Glutamatergic neuron (in vitro differentiated cells): Measurements from ENCODE around the gene ZNF878. TPM values are rescaled to one million over a fixed set of nuclear protein-coding genes. Genes with fewer than 3 reads are reported as not detected.
A peak's percentile ranks its signal among the peaks of the same experiment; 100 is the strongest.

Source experiments
- DNase-seq: peaks from one replicate; pipeline ENCODE4 v3.0.0; 2022
- H3K27ac Mint-ChIP-seq: one replicate; pipeline ENCODE4 v1.8.0; 2020; ENCODE audit warnings: mild to moderate bottlenecking, mixed read lengths, inconsistent platforms; ENCODE audit not compliant: unreplicated experiment
- H3K27me3 Mint-ChIP-seq: one replicate; pipeline ENCODE4 v1.8.0; 2020; ENCODE audit warnings: mild to moderate bottlenecking, moderate library complexity, mixed read lengths, inconsistent platforms; ENCODE audit not compliant: unreplicated experiment
- H3K36me3 Mint-ChIP-seq: one replicate; pipeline ENCODE4 v1.8.0; 2020; ENCODE audit warnings: mild to moderate bottlenecking, mixed read lengths, inconsistent platforms; ENCODE audit not compliant: unreplicated experiment
- H3K4me1 Mint-ChIP-seq: one replicate; pipeline ENCODE4 v1.8.0; 2020; ENCODE audit warnings: mild to moderate bottlenecking, low read depth, mixed read lengths, inconsistent platforms; ENCODE audit not compliant: unreplicated experiment
- H3K4me3 Mint-ChIP-seq: one replicate; pipeline ENCODE4 v1.8.0; 2020; ENCODE audit warnings: mild to moderate bottlenecking, mixed read lengths, inconsistent platforms; ENCODE audit not compliant: unreplicated experiment
- H3K9me3 Mint-ChIP-seq: one replicate; pipeline ENCODE4 v1.8.0; 2020; ENCODE audit warnings: mild to moderate bottlenecking, moderate library complexity, mixed read lengths, inconsistent platforms; ENCODE audit not compliant: unreplicated experiment
- long read RNA-seq: library from polyadenylated mRNA; unstranded; transcript quantifications from one replicate; pipeline ENCODE4 v2.0.0, GENCODE V29; 2020; ENCODE audit not compliant: unreplicated experiment
- total RNA-seq: library from RNA; stranded (reverse); fragmentation: NEBNext Ultra II Directional; extraction: Animal tissue kit (Norgen Biotek cat#: 25700); gene quantifications from one replicate; pipeline ENCODE4 v1.2.1, GENCODE V29; 2021; ENCODE audit not compliant: unreplicated experiment
- TF ChIP-seq, protein P1 (sequence below): fragments of 200-600 bp; sonication (generic); IDR thresholded peaks from one replicate; pipeline ENCODE4 v1.5.0; 2021; ENCODE audit not compliant: partially characterized antibody, unreplicated experiment

ZNF878 gene
- total RNA-seq = 1.6 TPM
- long read RNA-seq, partial matches to known transcripts = 0 of 1 reads
- long read RNA-seq, other reads (novel, unspliced or antisense) = 0 of 1 reads

- Mint-ChIP-seq H3K36me3 (peaks cover 6% of the 10 kb centered on the region), H3K4me1 (peaks cover 3% of the 10 kb centered on the region), H3K4me3 (peak within 1 kb of the TSS; percentile 93), H3K27me3 (peaks cover 4% of the 10 kb centered on the region), H3K27ac (peak within 1 kb of the TSS; percentile 77), H3K9me3 (peaks cover 6% of the 10 kb centered on the region)
- TF ChIP-seq, protein P1, sequence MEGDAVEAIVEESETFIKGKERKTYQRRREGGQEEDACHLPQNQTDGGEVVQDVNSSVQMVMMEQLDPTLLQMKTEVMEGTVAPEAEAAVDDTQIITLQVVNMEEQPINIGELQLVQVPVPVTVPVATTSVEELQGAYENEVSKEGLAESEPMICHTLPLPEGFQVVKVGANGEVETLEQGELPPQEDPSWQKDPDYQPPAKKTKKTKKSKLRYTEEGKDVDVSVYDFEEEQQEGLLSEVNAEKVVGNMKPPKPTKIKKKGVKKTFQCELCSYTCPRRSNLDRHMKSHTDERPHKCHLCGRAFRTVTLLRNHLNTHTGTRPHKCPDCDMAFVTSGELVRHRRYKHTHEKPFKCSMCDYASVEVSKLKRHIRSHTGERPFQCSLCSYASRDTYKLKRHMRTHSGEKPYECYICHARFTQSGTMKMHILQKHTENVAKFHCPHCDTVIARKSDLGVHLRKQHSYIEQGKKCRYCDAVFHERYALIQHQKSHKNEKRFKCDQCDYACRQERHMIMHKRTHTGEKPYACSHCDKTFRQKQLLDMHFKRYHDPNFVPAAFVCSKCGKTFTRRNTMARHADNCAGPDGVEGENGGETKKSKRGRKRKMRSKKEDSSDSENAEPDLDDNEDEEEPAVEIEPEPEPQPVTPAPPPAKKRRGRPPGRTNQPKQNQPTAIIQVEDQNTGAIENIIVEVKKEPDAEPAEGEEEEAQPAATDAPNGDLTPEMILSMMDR = no peak
- DNase-seq = peak; percentile 95
These were observed at the start of gene ZNF878 for GRCh38 chr19:12052497-12053169. ZNF878 (minus strand) TSS chr19:12052961; CDS start chr19:12052801, 160 bp downstream.

GRCh38 chr19:12098040-12098439 is 45.3 kb upstream of the ZNF878 start:
- Mint-ChIP-seq H3K27me3 (no peaks in the 10 kb centered on the region), H3K4me3 (no peak overlapping the region), H3K9me3 (peaks cover 5% of the 10 kb centered on the region), H3K4me1 (peaks cover 2% of the 10 kb centered on the region), H3K36me3 (peaks cover 17% of the 10 kb centered on the region), H3K27ac (no peak overlapping the region)
- TF ChIP-seq, protein P1 = no peak
- DNase-seq = no peak

GRCh38 chr19:12095111-12095790 is 42.5 kb upstream of the ZNF878 start:
- Mint-ChIP-seq H3K4me3 (no peak overlapping the region), H3K36me3 (peaks cover 17% of the 10 kb centered on the region), H3K27ac (no peak overlapping the region), H3K9me3 (peaks cover 5% of the 10 kb centered on the region), H3K27me3 (no peaks in the 10 kb centered on the region), H3K4me1 (peaks cover 2% of the 10 kb centered on the region)
- TF ChIP-seq, protein P1 = no peak
- DNase-seq = no peak

- TF ChIP-seq, protein P1 = no peak
- Mint-ChIP-seq H3K9me3 (peaks cover 5% of the 10 kb centered on the region), H3K4me1 (peaks cover 2% of the 10 kb centered on the region), H3K4me3 (no peak overlapping the region), H3K27me3 (no peaks in the 10 kb centered on the region), H3K27ac (no peak overlapping the region), H3K36me3 (peaks cover 9% of the 10 kb centered on the region)
- DNase-seq = no peak
These were observed 41.0 kb upstream of the ZNF878 start for GRCh38 chr19:12093777-12094176.

DNA sequence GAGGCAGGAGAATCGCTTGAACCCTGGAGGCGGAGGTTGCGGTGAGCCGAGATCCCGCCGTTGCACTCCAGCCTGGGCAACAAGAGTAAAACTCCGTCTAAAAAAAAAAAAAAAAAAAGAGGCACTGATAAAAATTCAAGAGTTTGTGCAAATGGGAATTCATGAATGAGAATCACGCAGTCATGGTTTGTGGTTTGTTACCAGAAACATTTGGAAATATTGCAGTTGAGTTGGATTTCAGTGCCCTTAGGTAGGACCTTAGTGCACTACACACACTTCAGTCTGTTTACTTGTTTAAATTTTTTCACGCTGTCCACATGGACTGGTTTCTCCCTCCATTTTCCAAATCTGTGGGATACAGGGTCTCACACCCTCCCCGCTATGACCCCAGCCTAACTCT is 40.2 kb upstream of the ZNF878 start:
- Mint-ChIP-seq H3K9me3 (peaks cover 3% of the 10 kb centered on the region), H3K4me1 (peaks cover 2% of the 10 kb centered on the region), H3K27ac (no peak overlapping the region), H3K27me3 (no peaks in the 10 kb centered on the region), H3K4me3 (peak overlapping the region; percentile 86), H3K36me3 (peaks cover 6% of the 10 kb centered on the region)
- no peak for DNase-seq
- TF ChIP-seq, protein P1 = no peak
